ENCODE data around the gene SARS2. TPM values are rescaled to one million over a fixed set of nuclear protein-coding genes. Genes with fewer than 3 reads are reported as not detected.
A peak's percentile ranks its signal among the peaks of the same experiment; 100 is the strongest.

Gene SARS2
- total RNA-seq, 2 donors from 2014 or later = 21.1 to 30.1 TPM

DNA sequence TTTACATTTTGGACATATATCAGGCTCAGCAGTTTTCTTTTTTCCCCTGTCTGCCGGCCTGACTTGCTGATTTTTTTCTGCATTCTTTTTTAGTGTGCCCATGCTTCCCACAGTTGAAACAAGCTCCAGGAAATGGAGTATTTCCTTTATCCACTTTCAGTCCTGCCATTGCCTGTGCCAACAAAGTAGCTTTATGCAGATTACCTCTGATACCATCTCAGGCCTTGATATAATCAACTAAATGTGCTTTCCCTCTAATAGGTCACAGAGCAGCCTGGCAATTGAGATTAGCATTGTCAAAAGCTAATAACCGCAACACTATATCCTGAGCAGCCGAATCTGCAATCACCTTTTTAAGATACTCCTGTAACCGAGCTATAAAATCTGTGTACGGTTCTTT is 9.4 kb upstream of the SARS2 start:
- no peak overlapping the region for H3K4me3 Mint-ChIP-seq
- H3K36me3 Mint-ChIP-seq (ENCODE audit: insufficient read depth in 2 of 2) = peaks cover 0 to 2% of the 10 kb centered on the region in 2 donors
- peaks cover 6% of the 10 kb centered on the region for H3K4me1 Mint-ChIP-seq (ENCODE audit: low read depth)
- no peaks in the 10 kb centered on the region for H3K9me3 Mint-ChIP-seq
- no peak for ATAC-seq (replicated peaks in 1 of 2)
- H3K27me3 Mint-ChIP-seq (ENCODE audit: low read depth) = peaks cover 10% of the 10 kb centered on the region
- no peak overlapping the region for H3K27ac Mint-ChIP-seq
- DNase-seq = no peak

DNA sequence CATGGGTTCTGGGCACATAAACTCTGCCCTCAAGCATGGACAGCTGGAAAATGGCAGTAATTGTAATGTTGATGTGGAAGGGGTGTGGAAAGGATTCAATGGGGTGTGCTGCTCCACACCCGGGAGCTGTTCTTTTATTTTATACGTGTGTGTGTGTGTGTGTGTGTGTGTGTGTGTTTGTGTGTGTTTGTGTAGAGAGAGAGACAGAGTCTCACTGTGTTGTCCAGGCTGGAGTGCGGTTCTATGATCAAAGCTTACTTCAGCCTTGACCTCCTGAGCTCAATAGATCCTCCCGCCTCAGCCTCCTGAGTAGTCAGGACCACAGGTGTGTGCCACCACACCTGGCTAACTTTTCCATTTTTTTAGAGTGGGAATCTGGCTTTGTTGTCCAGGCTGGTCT is 3.0 kb upstream of the SARS2 start:
- no peaks in the 10 kb centered on the region for H3K9me3 Mint-ChIP-seq
- DNase-seq (no peak), ATAC-seq (replicated peaks in 1 of 2) (no peak)
- H3K4me1 Mint-ChIP-seq (ENCODE audit: low read depth) = peaks cover 46% of the 10 kb centered on the region
- no peak overlapping the region for H3K27ac Mint-ChIP-seq
- no peak overlapping the region for H3K4me3 Mint-ChIP-seq
- no peaks in the 10 kb centered on the region for H3K27me3 Mint-ChIP-seq (ENCODE audit: low read depth)
- H3K36me3 Mint-ChIP-seq (ENCODE audit: insufficient read depth in 2 of 2) = peaks cover 6 to 22% of the 10 kb centered on the region in 2 donors

- Mint-ChIP-seq H3K4me3 (peak overlapping the region; percentile 98), H3K27ac (no peak overlapping the region), H3K27me3 (ENCODE audit: low read depth) (no peaks in the 10 kb centered on the region), H3K36me3 (ENCODE audit: insufficient read depth in 2 of 2) (peaks cover 8 to 23% of the 10 kb centered on the region in 2 donors), H3K4me1 (ENCODE audit: low read depth) (peaks cover 56% of the 10 kb centered on the region), H3K9me3 (no peaks in the 10 kb centered on the region)
- DNase-seq (peak; percentile 45 to 51), ATAC-seq (replicated peaks in 1 of 2) (no peak)
Measured at GRCh38 chr19:38932425-38933179, 2.0 kb upstream of the SARS2 start.

- ATAC-seq (replicated peaks in 1 of 2) (no peak), DNase-seq (no peak)
- Mint-ChIP-seq H3K4me3 (peak overlapping the region; percentile 98), H3K9me3 (no peaks in the 10 kb centered on the region), H3K27me3 (ENCODE audit: low read depth) (no peaks in the 10 kb centered on the region), H3K27ac (peak overlapping the region; percentile 93), H3K36me3 (ENCODE audit: insufficient read depth in 2 of 2) (peaks cover 8 to 23% of the 10 kb centered on the region in 2 donors), H3K4me1 (ENCODE audit: low read depth) (peaks cover 62% of the 10 kb centered on the region)
Measured at GRCh38 chr19:38931521-38931793, 894 bp upstream of the SARS2 start.

GRCh38 chr19:38930776-38931520 is 385 bp upstream of the SARS2 start, which contains the start of gene MRPS12:
Gene MRPS12 (plus strand): TSS chr19:38930944. CDS start chr19:38931295, 351 bp downstream.
- H3K9me3 Mint-ChIP-seq = no peaks in the 10 kb centered on the region
- peak; percentile 97 to 98 for ATAC-seq (replicated peaks in 1 of 2)
- H3K27me3 Mint-ChIP-seq (ENCODE audit: low read depth) = no peaks in the 10 kb centered on the region
- peaks cover 8 to 23% of the 10 kb centered on the region in 2 donors for H3K36me3 Mint-ChIP-seq (ENCODE audit: insufficient read depth in 2 of 2)
- H3K27ac Mint-ChIP-seq = peak within 1 kb of the TSS; percentile 93
- peak; percentile 98 to 99 for DNase-seq
- peaks cover 62% of the 10 kb centered on the region for H3K4me1 Mint-ChIP-seq (ENCODE audit: low read depth)
- peak within 1 kb of the TSS; percentile 98 for H3K4me3 Mint-ChIP-seq

GRCh38 chr19:38928391-38929001 is 2.1 kb downstream of the SARS2 start:
- peak overlapping the region; percentile 36 for H3K27ac Mint-ChIP-seq
- no peaks in the 10 kb centered on the region for H3K9me3 Mint-ChIP-seq
- peaks cover 6 to 14% of the 10 kb centered on the region in 2 donors for H3K36me3 Mint-ChIP-seq (ENCODE audit: insufficient read depth in 2 of 2)
- ATAC-seq (replicated peaks in 1 of 2) (no peak), DNase-seq (no peak)
- H3K4me3 Mint-ChIP-seq = peak overlapping the region; percentile 98
- peaks cover 60% of the 10 kb centered on the region for H3K4me1 Mint-ChIP-seq (ENCODE audit: low read depth)
- H3K27me3 Mint-ChIP-seq (ENCODE audit: low read depth) = no peaks in the 10 kb centered on the region

- H3K27ac Mint-ChIP-seq = no peak overlapping the region
- no peaks in the 10 kb centered on the region for H3K27me3 Mint-ChIP-seq (ENCODE audit: low read depth)
- peaks cover 2 to 3% of the 10 kb centered on the region in 2 donors for H3K36me3 Mint-ChIP-seq (ENCODE audit: insufficient read depth in 2 of 2)
- DNase-seq = no peak
- no peak overlapping the region for H3K4me3 Mint-ChIP-seq
- no peaks in the 10 kb centered on the region for H3K9me3 Mint-ChIP-seq
- peaks cover 23% of the 10 kb centered on the region for H3K4me1 Mint-ChIP-seq (ENCODE audit: low read depth)
- peak in 1 of 2 donors; percentile 49 for ATAC-seq (replicated peaks in 1 of 2)
Measured at GRCh38 chr19:38924388-38924787, 6.2 kb downstream of the SARS2 start.

DNA sequence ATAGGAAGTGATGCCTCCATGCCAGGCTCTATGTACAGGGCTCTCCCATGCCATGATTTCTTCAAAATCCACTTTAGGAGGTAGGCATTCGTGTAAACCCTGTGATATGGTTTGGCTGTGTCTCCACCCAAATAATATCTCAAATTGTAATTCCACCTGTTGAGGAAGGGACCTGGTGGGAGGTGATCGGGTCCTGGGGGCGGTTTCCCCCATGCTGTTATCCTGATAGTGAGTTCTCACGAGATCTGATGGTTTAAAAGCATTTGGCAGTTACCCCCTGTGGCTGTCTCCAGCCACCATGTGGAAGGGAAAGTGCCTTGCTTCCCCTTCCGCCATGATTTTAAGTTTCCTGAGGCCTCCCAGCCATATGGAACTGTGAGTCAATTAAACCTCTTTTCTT is 8.1 kb downstream of the SARS2 start:
- Mint-ChIP-seq H3K36me3 (ENCODE audit: insufficient read depth in 2 of 2) (peaks cover 0 to 3% of the 10 kb centered on the region in 2 donors), H3K4me1 (ENCODE audit: low read depth) (peaks cover 4% of the 10 kb centered on the region), H3K27me3 (ENCODE audit: low read depth) (no peaks in the 10 kb centered on the region), H3K27ac (no peak overlapping the region), H3K9me3 (no peaks in the 10 kb centered on the region), H3K4me3 (no peak overlapping the region)
- ATAC-seq (replicated peaks in 1 of 2) (no peak), DNase-seq (no peak)

GRCh38 chr19:38921420-38922274 is 8.9 kb downstream of the SARS2 start:
- Mint-ChIP-seq H3K4me3 (no peak overlapping the region), H3K27me3 (ENCODE audit: low read depth) (no peaks in the 10 kb centered on the region), H3K4me1 (ENCODE audit: low read depth) (no peaks in the 10 kb centered on the region), H3K36me3 (ENCODE audit: insufficient read depth in 2 of 2) (peaks cover 0 to 3% of the 10 kb centered on the region in 2 donors), H3K9me3 (no peaks in the 10 kb centered on the region), H3K27ac (no peak overlapping the region)
- DNase-seq (no peak), ATAC-seq (replicated peaks in 1 of 2) (no peak)

DNA sequence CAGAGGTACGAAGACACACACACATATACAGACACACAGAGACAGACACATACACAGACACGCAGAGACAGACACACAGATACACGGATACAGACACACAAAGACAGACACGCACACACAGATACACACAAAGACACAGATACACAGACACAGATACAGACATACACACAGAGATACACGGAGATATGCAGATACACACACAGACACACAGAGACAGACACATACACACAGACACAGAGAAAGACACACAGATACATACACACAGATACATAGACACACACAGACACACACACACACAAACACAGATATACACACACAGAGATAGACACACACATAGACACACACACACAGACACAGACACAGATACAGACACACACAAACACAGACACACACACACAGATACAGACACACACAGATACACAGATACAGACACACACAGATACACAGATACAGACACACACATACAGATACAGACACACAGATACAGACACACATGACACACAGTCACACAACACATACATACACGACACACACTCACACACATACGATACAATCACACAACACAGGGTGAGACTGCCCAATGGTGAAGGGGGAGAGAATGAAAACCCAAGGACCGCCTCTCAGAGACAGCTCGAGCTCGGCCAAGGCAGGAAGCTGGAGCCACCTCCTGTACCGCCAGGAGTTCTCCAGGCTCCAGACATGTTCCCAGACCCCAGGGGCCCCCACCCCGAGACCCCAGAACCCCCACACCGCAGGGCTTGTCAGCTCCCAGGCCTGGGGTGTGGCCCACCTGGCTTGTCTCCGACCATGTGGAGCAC is 9.8 kb downstream of the SARS2 start:
- ATAC-seq (replicated peaks in 1 of 2) (no peak), DNase-seq (no peak)
- no peaks in the 10 kb centered on the region for H3K4me1 Mint-ChIP-seq (ENCODE audit: low read depth)
- H3K36me3 Mint-ChIP-seq (ENCODE audit: insufficient read depth in 2 of 2) = peaks cover 0 to 3% of the 10 kb centered on the region in 2 donors
- no peak overlapping the region for H3K4me3 Mint-ChIP-seq
- H3K27ac Mint-ChIP-seq = no peak overlapping the region
- H3K27me3 Mint-ChIP-seq (ENCODE audit: low read depth) = no peaks in the 10 kb centered on the region
- H3K9me3 Mint-ChIP-seq = no peaks in the 10 kb centered on the region

- H3K9me3 Mint-ChIP-seq = no peaks in the 10 kb centered on the region
- no peak overlapping the region for H3K4me3 Mint-ChIP-seq
- no peak overlapping the region for H3K27ac Mint-ChIP-seq
- H3K36me3 Mint-ChIP-seq (ENCODE audit: insufficient read depth in 2 of 2) = peaks cover 0 to 3% of the 10 kb centered on the region in 2 donors
- DNase-seq (no peak), ATAC-seq (replicated peaks in 1 of 2) (no peak)
- H3K4me1 Mint-ChIP-seq (ENCODE audit: low read depth) = no peaks in the 10 kb centered on the region
- H3K27me3 Mint-ChIP-seq (ENCODE audit: low read depth) = no peaks in the 10 kb centered on the region
Measured at GRCh38 chr19:38919837-38920601, 10.5 kb downstream of the SARS2 start.
